IPS DF 4.7 (cell line): ENCODE measurements around the gene PM20D1.

Experiments
- DNase-seq: peaks from one replicate; pipeline ENCODE4 v3.0.0-alpha.2; 2013; ENCODE audit warnings: low spot score; ENCODE audit errors: extremely low read depth

Gene PM20D1

GRCh38 chr1:205805082-205805711, 44.7 kb downstream of the PM20D1 start:
- DNase-seq: no peak

GRCh38 chr1:205804605-205805004, 45.3 kb downstream of the PM20D1 start:
- DNase-seq: no peak

GRCh38 chr1:205803986-205804385, 45.9 kb downstream of the PM20D1 start:
- no peak for DNase-seq

GRCh38 chr1:205802060-205802459, 47.9 kb downstream of the PM20D1 start:
- no peak for DNase-seq

GRCh38 chr1:205800981-205801703, 48.8 kb downstream of the PM20D1 start:
- DNase-seq: no peak

GRCh38 chr1:205800427-205800826, 49.5 kb downstream of the PM20D1 start:
- no peak for DNase-seq

GRCh38 chr1:205798577-205798976, 51.4 kb downstream of the PM20D1 start:
- DNase-seq: no peak

GRCh38 chr1:205797168-205797567, 52.8 kb downstream of the PM20D1 start:
- DNase-seq: no peak

GRCh38 chr1:205794011-205794730, 55.8 kb downstream of the PM20D1 start:
- no peak for DNase-seq

- no peak for DNase-seq
These were observed 56.8 kb downstream of the PM20D1 start for GRCh38 chr1:205792961-205793673.

- DNase-seq: no peak
These were observed 57.5 kb downstream of the PM20D1 start for GRCh38 chr1:205792481-205792881.

GRCh38 chr1:205791568-205792180, 58.3 kb downstream of the PM20D1 start:
- no peak for DNase-seq

GRCh38 chr1:205787287-205787916, 62.5 kb downstream of the PM20D1 start:
- DNase-seq: no peak

- DNase-seq: no peak
These were observed 63.3 kb downstream of the PM20D1 start for GRCh38 chr1:205786601-205787000.

- no peak for DNase-seq
These were observed 64.5 kb downstream of the PM20D1 start for GRCh38 chr1:205785446-205785845.

GRCh38 chr1:205783904-205784303, 66.0 kb downstream of the PM20D1 start:
- no peak for DNase-seq

- no peak for DNase-seq
These were observed 66.5 kb downstream of the PM20D1 start for GRCh38 chr1:205783433-205783795.

GRCh38 chr1:205782627-205783432, 67.1 kb downstream of the PM20D1 start:
- DNase-seq: no peak

- no peak for DNase-seq
These were observed 69.6 kb downstream of the PM20D1 start for GRCh38 chr1:205780335-205780734.
